DND-41 (cell line): ENCODE results near the gene SPPL2B.

ENCODE experiments used
- EZH2 ChIP-seq: IDR thresholded peaks from 3 replicates; pipeline ENCODE4 v1.6.1; 2012; ENCODE audit warnings: borderline replicate concordance, low read depth, mild to moderate bottlenecking, moderate library complexity, low read length, inconsistent platforms; ENCODE audit not compliant: severe bottlenecking
- TF ChIP-seq, protein P1 (sequence below): IDR thresholded peaks from 2 replicates; pipeline ENCODE4 v1.5.1; 2012; ENCODE audit warnings: borderline replicate concordance, low read length, moderate library complexity, mild to moderate bottlenecking; ENCODE audit not compliant: poor library complexity, severe bottlenecking; ENCODE audit errors: extremely low read depth

DNA sequence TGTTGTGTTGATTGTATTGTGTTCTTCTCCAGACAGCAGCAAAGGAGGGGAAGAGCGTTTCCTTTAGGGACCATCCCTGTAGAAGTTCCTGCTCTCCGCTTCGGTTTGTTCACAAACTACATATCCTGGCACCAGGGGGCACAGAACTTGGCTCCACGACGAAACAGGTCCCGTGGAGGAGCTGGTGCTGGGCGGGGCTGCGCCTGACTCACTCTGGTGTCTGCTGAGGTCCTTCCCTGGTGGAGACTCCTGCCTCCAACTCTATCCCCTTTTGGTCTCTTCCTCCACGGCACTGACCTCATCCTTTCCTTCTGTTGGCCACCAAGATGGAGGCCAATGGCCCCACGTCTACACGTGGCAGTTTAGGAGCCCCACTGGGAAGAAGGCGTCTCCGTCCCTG is 46.3 kb downstream of the SPPL2B start:
- TF ChIP-seq EZH2: no peak
- TF ChIP-seq, protein P1, sequence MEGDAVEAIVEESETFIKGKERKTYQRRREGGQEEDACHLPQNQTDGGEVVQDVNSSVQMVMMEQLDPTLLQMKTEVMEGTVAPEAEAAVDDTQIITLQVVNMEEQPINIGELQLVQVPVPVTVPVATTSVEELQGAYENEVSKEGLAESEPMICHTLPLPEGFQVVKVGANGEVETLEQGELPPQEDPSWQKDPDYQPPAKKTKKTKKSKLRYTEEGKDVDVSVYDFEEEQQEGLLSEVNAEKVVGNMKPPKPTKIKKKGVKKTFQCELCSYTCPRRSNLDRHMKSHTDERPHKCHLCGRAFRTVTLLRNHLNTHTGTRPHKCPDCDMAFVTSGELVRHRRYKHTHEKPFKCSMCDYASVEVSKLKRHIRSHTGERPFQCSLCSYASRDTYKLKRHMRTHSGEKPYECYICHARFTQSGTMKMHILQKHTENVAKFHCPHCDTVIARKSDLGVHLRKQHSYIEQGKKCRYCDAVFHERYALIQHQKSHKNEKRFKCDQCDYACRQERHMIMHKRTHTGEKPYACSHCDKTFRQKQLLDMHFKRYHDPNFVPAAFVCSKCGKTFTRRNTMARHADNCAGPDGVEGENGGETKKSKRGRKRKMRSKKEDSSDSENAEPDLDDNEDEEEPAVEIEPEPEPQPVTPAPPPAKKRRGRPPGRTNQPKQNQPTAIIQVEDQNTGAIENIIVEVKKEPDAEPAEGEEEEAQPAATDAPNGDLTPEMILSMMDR: no peak
